Measurements from ENCODE around the gene KCTD17. TPM values are rescaled to one million over a fixed set of nuclear protein-coding genes. Genes with fewer than 3 reads are reported as not detected.

KCTD17 gene
- total RNA-seq, 1 experiment from 2014 or later, result 24.9 TPM

DNA sequence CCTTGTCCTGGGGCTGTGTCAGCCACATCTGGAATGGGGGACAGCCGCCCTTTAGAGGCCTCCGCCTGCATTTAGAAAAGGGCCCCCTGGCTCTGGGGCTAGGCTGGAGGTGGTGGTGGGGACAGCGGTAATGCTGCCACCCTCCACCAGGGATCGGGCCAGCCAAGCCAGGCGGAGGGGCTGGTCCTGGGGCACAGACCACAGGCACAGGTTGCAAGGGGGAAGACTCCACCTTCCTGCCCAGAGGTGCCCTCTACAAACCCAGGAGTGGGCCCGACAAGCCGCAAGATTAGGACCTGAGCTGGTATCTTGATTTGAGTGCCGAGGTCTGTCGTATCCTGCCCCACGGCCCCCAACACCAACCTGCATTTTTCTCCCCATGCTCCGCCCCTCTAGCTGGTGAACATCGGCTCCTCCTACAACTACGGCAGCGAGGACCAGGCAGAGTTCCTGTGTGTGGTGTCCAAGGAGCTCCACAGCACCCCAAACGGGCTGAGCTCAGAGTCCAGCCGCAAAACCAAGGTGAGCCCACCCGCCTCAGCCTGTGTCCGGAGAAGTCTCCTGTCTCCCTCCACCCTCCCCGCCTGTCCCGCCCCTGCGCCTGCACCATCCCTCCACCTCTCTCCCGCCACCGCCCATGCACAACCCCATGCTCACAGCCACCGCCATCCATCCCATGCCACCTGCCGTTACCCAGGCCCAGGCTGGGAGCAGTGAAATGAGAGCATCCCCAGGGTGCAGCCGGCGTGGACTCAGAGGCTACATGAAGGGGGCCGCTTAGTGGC, 7.6 kb downstream of the KCTD17 start:
- Histone ChIP-seq H2AFZ (ENCODE audit: low read length) (no peak overlapping the region), H3K9ac (ENCODE audit: low read length) (no peak overlapping the region), H3K79me2 (ENCODE audit: low read length) (no peaks in the 10 kb centered on the region), H3K27ac (ENCODE audit: low read length) (no peak overlapping the region), H3K4me1 (ENCODE audit: low read length) (peaks cover 19% of the 10 kb centered on the region), H3K4me3 (ENCODE audit: low read length) (no peak overlapping the region), H3K27me3 (ENCODE audit: low read length) (no peaks in the 10 kb centered on the region), H3K9me2 (replicated peaks; ENCODE audit: insufficient read depth, low read length) (no peaks in the 10 kb centered on the region), H3K36me3 (ENCODE audit: insufficient read depth, low read length) (no peaks in the 10 kb centered on the region), H4K20me1 (ENCODE audit: insufficient read depth, low read depth, low read length) (no peaks in the 10 kb centered on the region), H3K4me2 (ENCODE audit: low read depth, low read length, poor library complexity, severe bottlenecking) (no peak overlapping the region), H3K9me3 (ENCODE audit: low read length) (no peaks in the 10 kb centered on the region)
- DNase-seq, result no peak

DNA sequence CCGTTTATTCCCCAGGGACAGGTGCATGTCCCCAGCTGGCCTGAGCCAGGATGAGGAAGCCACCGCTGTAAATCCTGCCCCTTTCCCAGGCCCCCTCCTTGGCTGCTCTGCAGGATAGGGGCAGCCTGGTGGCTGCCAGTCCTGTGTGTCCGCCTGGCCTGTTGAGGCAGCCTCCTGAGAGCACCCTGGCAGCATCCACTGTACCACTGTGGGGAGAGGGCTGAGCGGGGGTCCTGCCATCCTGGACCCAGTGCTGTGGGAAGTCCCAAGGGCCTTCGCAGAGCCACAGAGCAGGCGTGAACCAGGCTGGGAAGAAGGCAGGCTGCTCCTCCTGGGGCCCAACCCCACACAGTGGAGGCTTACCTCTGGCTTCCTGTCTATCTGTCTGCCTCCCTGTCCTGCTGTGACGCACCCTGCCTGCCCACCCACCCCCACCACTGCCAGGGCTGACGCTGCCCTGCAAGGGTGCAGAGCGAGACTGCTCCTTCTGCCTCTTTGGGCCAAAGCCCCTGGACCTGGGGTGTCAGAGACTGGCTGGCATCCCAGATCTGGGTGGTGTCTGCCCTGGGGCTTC, 8.4 kb downstream of the KCTD17 start:
- DNase-seq, result no peak
- H3K79me2 ChIP-seq (ENCODE audit: low read length), result no peaks in the 10 kb centered on the region
- H3K9ac ChIP-seq (ENCODE audit: low read length), result no peak overlapping the region
- no peaks in the 10 kb centered on the region for H4K20me1 ChIP-seq (ENCODE audit: insufficient read depth, low read depth, low read length)
- no peak overlapping the region for H2AFZ ChIP-seq (ENCODE audit: low read length)
- no peaks in the 10 kb centered on the region for H3K27me3 ChIP-seq (ENCODE audit: low read length)
- H3K4me2 ChIP-seq (ENCODE audit: low read depth, low read length, poor library complexity, severe bottlenecking), result no peak overlapping the region
- no peaks in the 10 kb centered on the region for H3K36me3 ChIP-seq (ENCODE audit: insufficient read depth, low read length)
- H3K9me3 ChIP-seq (ENCODE audit: low read length), result no peaks in the 10 kb centered on the region
- no peak overlapping the region for H3K4me3 ChIP-seq (ENCODE audit: low read length)
- no peaks in the 10 kb centered on the region for H3K9me2 ChIP-seq (replicated peaks; ENCODE audit: insufficient read depth, low read length)
- peaks cover 19% of the 10 kb centered on the region for H3K4me1 ChIP-seq (ENCODE audit: low read length)
- H3K27ac ChIP-seq (ENCODE audit: low read length), result no peak overlapping the region

DNA sequence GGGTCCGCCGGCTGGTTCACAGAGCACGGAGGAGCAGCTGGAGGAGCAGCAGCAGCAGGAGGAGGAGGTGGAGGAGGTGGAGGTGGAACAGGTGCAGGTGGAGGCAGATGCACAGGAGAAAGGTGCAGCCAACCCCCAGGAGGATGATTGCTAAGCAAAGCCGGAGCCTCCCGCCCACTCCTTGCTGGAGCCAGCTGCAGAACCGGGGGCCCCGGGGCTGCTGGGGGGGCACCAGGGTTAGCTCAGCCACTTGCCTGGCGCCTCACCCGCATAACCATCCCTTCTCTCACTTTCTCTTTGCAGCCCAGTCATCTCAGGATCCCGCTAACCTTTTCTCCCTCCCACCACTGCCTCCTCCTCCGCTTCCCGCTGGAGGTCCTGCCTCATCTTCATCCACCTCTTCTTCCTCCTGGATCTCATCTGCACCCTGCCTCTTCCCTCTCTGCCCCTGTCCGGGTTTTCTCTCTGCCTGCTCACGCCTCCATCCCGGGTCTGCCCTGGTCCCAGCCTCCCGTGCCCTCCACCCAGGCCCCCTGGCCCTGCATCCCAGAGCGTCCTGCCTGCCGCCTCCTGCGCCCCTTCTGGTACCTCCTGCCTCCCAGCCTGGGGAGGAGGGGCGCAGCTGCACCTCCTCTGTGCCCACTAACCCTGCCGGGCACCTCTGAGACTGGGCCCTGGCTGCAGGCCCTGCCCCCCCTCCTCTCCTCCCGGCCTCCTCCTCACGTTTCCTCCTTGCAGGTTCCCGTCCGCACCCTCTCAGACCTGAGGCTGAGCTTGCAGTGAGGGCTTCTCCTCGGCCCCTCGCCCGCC, 9.5 kb downstream of the KCTD17 start:
- Histone ChIP-seq H3K79me2 (ENCODE audit: low read length) (no peaks in the 10 kb centered on the region), H3K9ac (ENCODE audit: low read length) (no peak overlapping the region), H2AFZ (ENCODE audit: low read length) (no peak overlapping the region), H4K20me1 (ENCODE audit: insufficient read depth, low read depth, low read length) (no peaks in the 10 kb centered on the region), H3K9me3 (ENCODE audit: low read length) (no peaks in the 10 kb centered on the region), H3K4me3 (ENCODE audit: low read length) (no peak overlapping the region), H3K4me2 (ENCODE audit: low read depth, low read length, poor library complexity, severe bottlenecking) (no peak overlapping the region), H3K27me3 (ENCODE audit: low read length) (no peaks in the 10 kb centered on the region), H3K4me1 (ENCODE audit: low read length) (peaks cover 19% of the 10 kb centered on the region), H3K36me3 (ENCODE audit: insufficient read depth, low read length) (no peaks in the 10 kb centered on the region), H3K27ac (ENCODE audit: low read length) (no peak overlapping the region), H3K9me2 (replicated peaks; ENCODE audit: insufficient read depth, low read length) (no peaks in the 10 kb centered on the region)
- DNase-seq, result no peak

DNA sequence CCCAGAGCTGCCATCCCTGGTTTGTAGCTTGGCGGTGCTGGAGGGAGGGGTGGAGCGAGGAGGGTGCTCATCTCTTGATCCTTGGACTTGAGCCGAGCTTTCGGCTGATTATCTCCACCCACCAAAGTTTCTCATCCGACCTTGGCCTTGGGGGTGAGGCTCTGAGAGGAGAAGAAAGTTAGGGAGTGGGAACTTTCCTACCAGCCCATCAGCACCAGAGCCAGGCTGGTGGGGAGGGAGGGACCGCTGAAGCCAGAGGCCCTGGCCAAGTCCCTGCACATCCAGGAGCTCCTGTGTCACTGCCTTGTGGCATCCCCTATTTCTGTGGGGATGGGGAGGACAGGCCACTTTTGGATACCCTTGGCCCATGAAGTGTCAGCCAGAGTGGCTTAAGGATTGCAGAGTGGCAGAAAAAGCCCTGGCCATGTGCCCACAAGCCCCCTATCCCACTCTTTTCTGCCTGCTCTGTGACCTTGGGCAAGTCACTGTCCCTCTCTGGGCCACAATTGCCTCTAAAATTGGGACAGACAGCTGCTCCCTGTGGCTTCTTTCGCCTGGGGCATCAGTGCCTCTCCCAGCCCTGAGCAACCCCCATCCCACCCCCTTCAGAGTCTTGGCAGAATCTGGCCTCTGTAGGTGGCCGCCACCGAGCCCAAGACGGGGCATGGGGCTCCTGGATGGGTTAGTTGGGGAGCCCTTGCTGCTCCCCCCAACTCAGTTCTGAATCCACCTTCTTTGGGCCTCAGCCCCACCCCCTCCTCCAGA, 10.3 kb downstream of the KCTD17 start:
- Histone ChIP-seq H2AFZ (ENCODE audit: low read length) (no peak overlapping the region), H3K27ac (ENCODE audit: low read length) (no peak overlapping the region), H3K9me3 (ENCODE audit: low read length) (no peaks in the 10 kb centered on the region), H3K4me1 (ENCODE audit: low read length) (peaks cover 19% of the 10 kb centered on the region), H3K36me3 (ENCODE audit: insufficient read depth, low read length) (no peaks in the 10 kb centered on the region), H4K20me1 (ENCODE audit: insufficient read depth, low read depth, low read length) (no peaks in the 10 kb centered on the region), H3K79me2 (ENCODE audit: low read length) (no peaks in the 10 kb centered on the region), H3K27me3 (ENCODE audit: low read length) (no peaks in the 10 kb centered on the region), H3K4me2 (ENCODE audit: low read depth, low read length, poor library complexity, severe bottlenecking) (no peak overlapping the region), H3K4me3 (ENCODE audit: low read length) (no peak overlapping the region), H3K9me2 (replicated peaks; ENCODE audit: insufficient read depth, low read length) (no peaks in the 10 kb centered on the region), H3K9ac (ENCODE audit: low read length) (no peak overlapping the region)
- DNase-seq, result no peak

DNA sequence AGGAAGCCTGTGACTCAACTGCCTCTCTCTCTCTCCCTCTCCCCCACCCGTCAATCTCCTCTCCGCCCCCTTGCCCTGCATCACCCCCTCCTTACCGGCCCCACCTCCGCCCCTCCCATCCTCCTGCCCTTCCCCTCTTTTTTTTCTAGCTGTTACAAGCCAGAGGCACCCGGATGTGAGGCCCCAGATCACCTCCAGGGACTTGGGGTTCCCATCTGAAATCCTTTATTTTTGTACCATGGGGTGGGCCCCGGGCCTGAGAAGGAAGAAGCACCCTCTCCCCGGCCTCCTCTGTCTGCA, 10.8 kb downstream of the KCTD17 start:
- no peak overlapping the region for H3K9ac ChIP-seq (ENCODE audit: low read length)
- no peaks in the 10 kb centered on the region for H4K20me1 ChIP-seq (ENCODE audit: insufficient read depth, low read depth, low read length)
- no peak overlapping the region for H3K4me2 ChIP-seq (ENCODE audit: low read depth, low read length, poor library complexity, severe bottlenecking)
- H2AFZ ChIP-seq (ENCODE audit: low read length), result no peak overlapping the region
- no peaks in the 10 kb centered on the region for H3K9me3 ChIP-seq (ENCODE audit: low read length)
- H3K9me2 ChIP-seq (replicated peaks; ENCODE audit: insufficient read depth, low read length), result no peaks in the 10 kb centered on the region
- DNase-seq, result no peak
- H3K4me3 ChIP-seq (ENCODE audit: low read length), result no peak overlapping the region
- H3K79me2 ChIP-seq (ENCODE audit: low read length), result no peaks in the 10 kb centered on the region
- peaks cover 19% of the 10 kb centered on the region for H3K4me1 ChIP-seq (ENCODE audit: low read length)
- no peaks in the 10 kb centered on the region for H3K27me3 ChIP-seq (ENCODE audit: low read length)
- no peaks in the 10 kb centered on the region for H3K36me3 ChIP-seq (ENCODE audit: insufficient read depth, low read length)
- H3K27ac ChIP-seq (ENCODE audit: low read length), result no peak overlapping the region

DNA sequence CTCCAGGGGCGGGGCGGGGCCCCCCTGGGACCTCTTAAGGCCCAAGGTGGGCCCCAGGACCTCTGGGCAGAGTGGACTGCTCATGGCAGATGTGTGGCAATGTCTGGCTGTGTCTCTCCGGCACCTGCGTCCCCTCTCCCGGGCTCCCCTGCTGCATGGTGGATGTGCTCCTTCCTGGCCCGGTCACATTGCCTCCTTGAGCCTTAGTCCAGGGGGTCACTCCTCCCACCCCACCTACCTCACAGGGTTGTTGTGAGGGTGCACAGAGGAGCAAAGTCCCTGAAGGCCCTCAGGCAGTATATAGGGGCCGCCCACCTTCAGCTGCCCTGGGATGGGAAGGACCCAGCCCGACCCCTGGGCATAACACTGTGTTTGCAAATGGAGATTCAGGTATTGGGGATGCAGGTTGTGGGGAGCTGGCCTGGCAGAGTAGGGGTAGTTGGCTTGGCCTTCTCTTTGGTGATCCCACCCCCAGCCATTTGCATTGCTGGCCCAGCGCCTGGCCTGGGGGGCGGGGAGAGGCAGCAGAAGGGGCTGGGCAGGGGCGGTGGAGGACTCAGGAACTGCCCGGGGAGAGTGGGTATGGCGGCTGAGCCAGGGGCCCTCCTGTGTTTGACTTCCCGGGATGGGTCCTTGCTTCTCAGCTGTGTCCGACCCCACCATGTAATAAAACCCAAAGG, 11.3 kb downstream of the KCTD17 start:
- no peaks in the 10 kb centered on the region for H3K36me3 ChIP-seq (ENCODE audit: insufficient read depth, low read length)
- no peak overlapping the region for H3K27ac ChIP-seq (ENCODE audit: low read length)
- no peaks in the 10 kb centered on the region for H3K9me2 ChIP-seq (replicated peaks; ENCODE audit: insufficient read depth, low read length)
- H4K20me1 ChIP-seq (ENCODE audit: insufficient read depth, low read depth, low read length), result no peaks in the 10 kb centered on the region
- H3K79me2 ChIP-seq (ENCODE audit: low read length), result no peaks in the 10 kb centered on the region
- no peak overlapping the region for H3K4me2 ChIP-seq (ENCODE audit: low read depth, low read length, poor library complexity, severe bottlenecking)
- H3K9me3 ChIP-seq (ENCODE audit: low read length), result no peaks in the 10 kb centered on the region
- H3K4me3 ChIP-seq (ENCODE audit: low read length), result no peak overlapping the region
- DNase-seq, result no peak
- peaks cover 19% of the 10 kb centered on the region for H3K4me1 ChIP-seq (ENCODE audit: low read length)
- H2AFZ ChIP-seq (ENCODE audit: low read length), result no peak overlapping the region
- H3K9ac ChIP-seq (ENCODE audit: low read length), result no peak overlapping the region
- H3K27me3 ChIP-seq (ENCODE audit: low read length), result no peaks in the 10 kb centered on the region

DNA sequence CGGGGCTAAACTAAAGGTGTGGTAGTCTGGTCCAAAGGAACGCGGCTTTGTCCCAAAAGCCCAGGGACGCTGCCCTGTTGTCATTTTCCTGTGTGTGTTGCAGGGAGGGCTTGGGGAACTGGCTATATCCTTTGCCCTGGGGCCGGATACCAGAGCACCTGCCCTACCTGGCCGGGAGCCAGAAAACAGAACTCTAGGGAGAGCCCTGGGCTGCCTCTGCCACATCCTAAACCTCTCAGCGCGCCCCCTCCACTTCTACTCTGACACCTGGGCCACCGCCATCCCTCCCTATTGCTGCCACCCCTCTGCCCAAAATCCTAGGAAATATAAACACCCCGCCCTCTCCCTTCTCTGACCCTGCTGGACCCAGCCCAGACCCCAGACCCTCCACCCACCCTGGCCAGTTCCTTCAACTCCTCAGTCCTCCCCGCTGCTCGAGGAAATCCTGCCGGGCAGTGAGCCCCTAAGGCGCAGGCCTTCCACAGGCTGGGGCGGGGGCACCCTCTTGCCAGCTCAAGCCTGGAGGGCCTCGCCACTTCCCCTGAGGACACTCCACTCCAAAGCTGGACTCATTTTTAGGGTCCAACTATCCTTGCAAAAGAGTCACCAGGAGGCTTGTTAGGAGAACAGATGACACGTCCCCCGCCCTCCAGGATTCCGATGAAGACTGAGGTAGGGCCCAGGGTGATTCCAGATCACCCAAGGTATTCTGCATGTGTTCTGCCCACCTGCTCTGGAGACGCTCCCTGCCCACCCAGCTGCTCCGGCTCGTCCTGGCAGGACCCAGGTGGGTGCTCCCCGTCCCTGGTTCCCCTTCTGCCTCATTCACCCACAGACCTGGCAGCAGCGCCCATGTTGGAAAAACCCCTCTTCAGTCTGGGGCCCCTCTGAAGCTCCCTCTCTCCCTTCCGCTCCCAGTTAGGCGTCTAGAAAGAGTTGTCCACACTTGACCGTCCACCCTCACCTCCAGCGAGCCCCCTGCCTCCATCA, 12.2 kb downstream of the KCTD17 start:
- Histone ChIP-seq H3K79me2 (ENCODE audit: low read length) (no peaks in the 10 kb centered on the region), H3K4me2 (ENCODE audit: low read depth, low read length, poor library complexity, severe bottlenecking) (no peak overlapping the region), H2AFZ (ENCODE audit: low read length) (no peak overlapping the region), H3K27me3 (ENCODE audit: low read length) (no peaks in the 10 kb centered on the region), H3K4me1 (ENCODE audit: low read length) (peaks cover 19% of the 10 kb centered on the region), H3K9me2 (replicated peaks; ENCODE audit: insufficient read depth, low read length) (no peaks in the 10 kb centered on the region), H4K20me1 (ENCODE audit: insufficient read depth, low read depth, low read length) (no peaks in the 10 kb centered on the region), H3K4me3 (ENCODE audit: low read length) (no peak overlapping the region), H3K36me3 (ENCODE audit: insufficient read depth, low read length) (no peaks in the 10 kb centered on the region), H3K27ac (ENCODE audit: low read length) (no peak overlapping the region), H3K9me3 (ENCODE audit: low read length) (no peaks in the 10 kb centered on the region), H3K9ac (ENCODE audit: low read length) (no peak overlapping the region)
- peak; percentile 62 for DNase-seq

Data from Karpas-422 (cell line).